MM.1S (cell line): ENCODE data around the gene PRAMEF18.
"Not testable (repeated sequence)": the region's sequence is repeated elsewhere in the genome, so short reads cannot be mapped to it uniquely, and the experiment has no call there.

Source experiments
- EZH2 ChIP-seq: fragments of 300-600 bp; sonication (generic); optimal IDR thresholded peaks from 2 replicates; pipeline ENCODE3; 2017; ENCODE audit warnings: low read depth, mild to moderate bottlenecking, antibody characterized with exemption, low read length, mixed read lengths
- EZH2phosphoT487 ChIP-seq: fragments of 300-600 bp; sonication (generic); IDR thresholded peaks from 2 replicates; pipeline ENCODE4 v1.6.1; 2018; ENCODE audit warnings: antibody characterized with exemption, low read length
- TF ChIP-seq, protein P1 (sequence below): fragments of 300-600 bp; sonication (generic); IDR thresholded peaks from 2 replicates; pipeline ENCODE4 v1.5.1; 2016; ENCODE audit warnings: antibody characterized with exemption, low read length, mixed read lengths

DNA sequence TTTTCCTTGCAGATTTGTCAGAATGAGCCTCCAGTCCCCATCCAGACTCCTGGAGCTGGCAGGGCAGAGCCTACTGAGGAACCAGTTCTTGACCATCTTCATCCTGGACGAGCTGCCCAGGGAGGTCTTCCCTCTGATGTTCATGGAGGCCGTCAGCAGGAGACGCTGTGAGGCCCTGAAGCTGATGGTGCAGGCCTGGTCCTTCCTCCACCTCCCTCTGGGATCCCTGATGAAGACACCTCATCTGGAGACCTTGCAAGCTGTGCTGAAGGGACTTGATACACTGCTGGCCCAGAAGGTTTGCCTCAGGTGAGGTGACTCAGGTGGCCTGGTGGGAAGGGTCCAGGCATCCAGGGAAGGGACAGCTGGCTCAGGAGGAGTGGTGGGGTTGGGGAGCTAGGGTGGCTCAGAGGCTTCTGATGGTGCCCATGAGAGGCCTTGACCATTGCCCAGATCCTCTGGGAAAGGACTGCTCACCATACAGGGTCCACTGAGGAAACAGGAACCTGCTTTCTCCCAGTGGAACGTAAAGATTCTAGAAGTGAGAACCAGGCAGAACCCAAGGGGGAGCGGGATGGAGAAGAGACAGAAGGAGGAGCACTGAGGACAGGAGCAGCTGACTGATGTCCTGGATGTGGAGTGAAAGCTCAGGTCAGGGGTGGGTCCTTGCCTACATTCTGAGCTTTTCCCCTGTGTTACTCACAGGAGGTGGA is 20.0 kb upstream of the PRAMEF18 start:
- TF ChIP-seq EZH2phosphoT487, EZH2: not testable (repeated sequence)
- TF ChIP-seq, protein P1, sequence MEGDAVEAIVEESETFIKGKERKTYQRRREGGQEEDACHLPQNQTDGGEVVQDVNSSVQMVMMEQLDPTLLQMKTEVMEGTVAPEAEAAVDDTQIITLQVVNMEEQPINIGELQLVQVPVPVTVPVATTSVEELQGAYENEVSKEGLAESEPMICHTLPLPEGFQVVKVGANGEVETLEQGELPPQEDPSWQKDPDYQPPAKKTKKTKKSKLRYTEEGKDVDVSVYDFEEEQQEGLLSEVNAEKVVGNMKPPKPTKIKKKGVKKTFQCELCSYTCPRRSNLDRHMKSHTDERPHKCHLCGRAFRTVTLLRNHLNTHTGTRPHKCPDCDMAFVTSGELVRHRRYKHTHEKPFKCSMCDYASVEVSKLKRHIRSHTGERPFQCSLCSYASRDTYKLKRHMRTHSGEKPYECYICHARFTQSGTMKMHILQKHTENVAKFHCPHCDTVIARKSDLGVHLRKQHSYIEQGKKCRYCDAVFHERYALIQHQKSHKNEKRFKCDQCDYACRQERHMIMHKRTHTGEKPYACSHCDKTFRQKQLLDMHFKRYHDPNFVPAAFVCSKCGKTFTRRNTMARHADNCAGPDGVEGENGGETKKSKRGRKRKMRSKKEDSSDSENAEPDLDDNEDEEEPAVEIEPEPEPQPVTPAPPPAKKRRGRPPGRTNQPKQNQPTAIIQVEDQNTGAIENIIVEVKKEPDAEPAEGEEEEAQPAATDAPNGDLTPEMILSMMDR: not testable (repeated sequence)
